Muscle of leg (tissue), 11 donors: ENCODE data around the gene RBM19. TPM values are rescaled to one million over a fixed set of nuclear protein-coding genes. Genes with fewer than 3 reads are reported as not detected.

Experiments
- DNase-seq: peaks from one replicate; pipeline ENCODE4 v3.0.0; 2013
- H3K27ac ChIP-seq: one replicate; pipeline ENCODE4 v1.5.1; 2013; ENCODE audit warnings: mild to moderate bottlenecking, low read length, control low read depth
- H3K27me3 ChIP-seq: one replicate; pipeline ENCODE4 v1.6.1; 2013; ENCODE audit warnings: low read length; ENCODE audit not compliant: control insufficient read depth, insufficient read depth
- H3K36me3 ChIP-seq: one replicate; pipeline ENCODE4 v1.6.1; 2013; ENCODE audit warnings: low read length; ENCODE audit not compliant: control insufficient read depth, insufficient read depth
- H3K4me1 ChIP-seq: one replicate; pipeline ENCODE4 v1.6.1; 2013; ENCODE audit warnings: low read length; ENCODE audit not compliant: control insufficient read depth, insufficient read depth
- H3K4me3 ChIP-seq: one replicate; pipeline ENCODE4 v1.5.1; 2013; ENCODE audit warnings: low read length, control low read depth
- H3K9me3 ChIP-seq: replicated peaks from 2 replicates; pipeline ENCODE4 v1.6.1; 2013; ENCODE audit warnings: low read depth, low read length; ENCODE audit not compliant: control insufficient read depth
- WGBS: methylation state at CpG from one replicate; pipeline ENCODE4 v1.1.5; 2013; ENCODE audit warnings: missing lambda C conversion rate; ENCODE audit not compliant: insufficient coverage; 5-methylcytosine and 5-hydroxymethylcytosine counted together
- polyA plus RNA-seq, 8 donors: library from polyadenylated mRNA; unstranded; fragments of 120-200 nt; gene quantifications; one replicate each; pipeline versions ENCODE4 v1.2.1 to v1.2.3, GENCODE V29; 2013; ENCODE audit warnings: inconsistent platforms in 1 of 8, low replicate concordance in 1 of 8; ENCODE audit not compliant: insufficient read length in 8 of 8, insufficient read depth in 1 of 8
- total RNA-seq: library from RNA; stranded (reverse); fragments of 120-200 nt; gene quantifications from one replicate; pipeline ENCODE4 v1.2.4, GENCODE V29; 2013

Gene RBM19
- total and polyA plus RNA-seq, 9 donors, result 12.7 to 20.9 (median 16.1) TPM

DNA sequence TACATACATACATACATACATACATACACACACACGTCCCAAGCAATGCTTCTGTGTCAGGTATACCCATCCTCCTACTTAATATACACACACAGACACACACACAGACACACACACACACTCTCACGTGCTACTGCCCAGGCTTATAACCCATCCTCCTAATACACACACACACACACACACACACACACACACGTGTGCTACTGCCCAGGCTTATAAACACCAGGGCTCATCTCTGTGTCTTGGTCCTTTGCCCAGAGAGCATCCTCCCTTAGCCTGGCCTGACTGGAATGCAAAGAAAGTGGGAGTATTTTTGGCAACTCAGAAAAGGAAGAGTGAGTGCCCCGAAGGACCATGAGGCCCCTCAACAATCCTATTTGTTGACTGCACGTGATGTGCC is 129.0 kb downstream of the RBM19 start:
- 54% methylated on average over 2 of the region's 5 CpGs for WGBS
- Histone ChIP-seq H3K36me3 (no peaks in the 10 kb centered on the region), H3K4me1 (no peaks in the 10 kb centered on the region), H3K4me3 (no peak overlapping the region), H3K27ac (no peak overlapping the region), H3K9me3 (no peaks in the 10 kb centered on the region), H3K27me3 (no peaks in the 10 kb centered on the region)
- DNase-seq, result peak; percentile 47

DNA sequence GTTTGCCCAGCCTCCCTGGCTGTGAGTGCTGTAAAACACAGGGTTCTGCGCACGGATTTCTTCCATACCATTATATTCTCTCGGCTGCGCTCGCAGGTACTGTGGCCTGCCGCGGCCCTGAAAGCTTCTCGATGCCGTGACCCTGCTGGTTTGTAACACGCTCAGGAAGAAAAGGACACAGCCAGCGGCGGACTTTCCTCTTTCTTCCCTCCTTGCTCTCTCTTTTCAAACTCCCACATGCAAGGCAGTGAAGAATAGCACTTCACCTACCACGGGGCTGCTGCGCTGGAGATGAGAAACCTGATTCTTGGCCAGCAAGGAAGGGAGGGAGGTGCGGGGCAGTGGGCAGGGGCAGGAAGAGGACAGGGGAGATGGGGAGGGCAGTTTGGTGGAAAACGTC is 130.2 kb downstream of the RBM19 start:
- Histone ChIP-seq H3K4me3 (no peak overlapping the region), H3K9me3 (no peaks in the 10 kb centered on the region), H3K36me3 (no peaks in the 10 kb centered on the region), H3K4me1 (peaks cover 10% of the 10 kb centered on the region), H3K27me3 (no peaks in the 10 kb centered on the region), H3K27ac (no peak overlapping the region)
- no peak for DNase-seq
- 78% methylated on average over 10 of the region's 16 CpGs for WGBS

DNA sequence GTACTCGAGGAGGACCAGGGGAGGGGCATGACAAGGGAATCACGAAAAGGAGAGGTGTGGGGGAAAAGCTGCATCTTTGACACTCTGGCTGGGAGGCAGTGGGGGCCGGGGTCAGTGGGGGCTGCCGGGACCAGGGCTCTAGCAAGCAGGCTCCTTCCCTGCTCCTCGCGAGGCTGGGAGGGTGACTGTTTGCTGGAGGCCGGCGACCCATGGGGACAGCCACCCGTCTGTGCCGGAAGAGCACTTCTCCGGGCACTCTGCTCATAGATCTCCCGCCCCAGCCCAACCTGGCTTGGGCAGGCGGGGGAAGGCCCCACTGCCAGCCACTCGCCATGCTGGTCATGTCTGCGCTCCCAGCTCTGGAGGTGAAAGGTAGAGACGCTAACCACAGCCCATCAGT is 130.7 kb downstream of the RBM19 start:
- Histone ChIP-seq H3K36me3 (no peaks in the 10 kb centered on the region), H3K4me3 (no peak overlapping the region), H3K27me3 (no peaks in the 10 kb centered on the region), H3K9me3 (no peaks in the 10 kb centered on the region), H3K27ac (no peak overlapping the region), H3K4me1 (peaks cover 12% of the 10 kb centered on the region)
- no peak for DNase-seq
- WGBS, result 88% methylated on average over 9 of the region's 16 CpGs

DNA sequence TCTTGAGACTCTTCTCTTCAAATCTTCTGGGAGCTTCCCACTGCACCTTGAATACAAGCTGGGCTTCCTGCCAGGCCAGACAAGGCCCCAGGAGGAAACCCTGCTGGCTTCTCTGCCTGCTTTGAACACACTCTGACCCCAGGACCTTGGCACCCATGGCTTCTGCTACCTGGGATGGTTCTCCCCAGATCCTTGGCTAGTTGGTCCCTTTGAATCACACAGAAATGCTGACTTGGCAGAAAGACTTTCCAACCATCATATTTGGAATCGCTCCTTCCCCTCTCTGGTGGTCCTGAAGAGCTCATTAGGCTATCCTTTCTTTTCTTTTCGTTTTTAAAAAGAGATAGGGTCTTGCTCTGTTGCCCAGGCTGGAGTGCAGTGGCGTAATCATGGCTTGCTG is 132.7 kb downstream of the RBM19 start:
- Histone ChIP-seq H3K27me3 (no peaks in the 10 kb centered on the region), H3K27ac (no peak overlapping the region), H3K36me3 (no peaks in the 10 kb centered on the region), H3K9me3 (no peaks in the 10 kb centered on the region), H3K4me1 (peaks cover 12% of the 10 kb centered on the region), H3K4me3 (no peak overlapping the region)
- WGBS, result 100% methylated on average over 3 of the region's 3 CpGs
- DNase-seq, result no peak

DNA sequence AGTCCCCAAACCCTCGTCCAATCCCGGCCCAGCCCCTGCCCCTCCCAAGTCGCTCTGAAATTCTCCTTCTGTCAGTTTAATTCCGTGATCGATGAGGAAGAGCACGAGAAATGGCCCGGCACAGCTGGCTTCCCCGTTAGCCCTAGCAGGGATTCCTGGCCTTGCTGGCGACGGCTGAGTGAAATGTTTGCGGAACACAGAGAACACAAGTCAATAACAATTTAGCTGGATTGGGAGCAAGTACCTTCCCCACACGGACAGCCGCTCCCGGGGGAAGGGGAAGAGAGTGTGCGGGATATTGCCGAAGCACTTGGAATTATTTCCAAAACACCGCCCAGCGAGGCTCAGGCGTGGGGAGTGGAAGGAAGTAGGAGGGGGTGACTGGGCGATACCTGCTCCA is 134.6 kb downstream of the RBM19 start:
- DNase-seq, result no peak
- H3K4me1 ChIP-seq, result peaks cover 12% of the 10 kb centered on the region
- H3K27ac ChIP-seq, result no peak overlapping the region
- 34% methylated on average over 12 of the region's 20 CpGs for WGBS
- no peak overlapping the region for H3K4me3 ChIP-seq
- H3K36me3 ChIP-seq, result no peaks in the 10 kb centered on the region
- no peaks in the 10 kb centered on the region for H3K9me3 ChIP-seq
- H3K27me3 ChIP-seq, result no peaks in the 10 kb centered on the region

DNA sequence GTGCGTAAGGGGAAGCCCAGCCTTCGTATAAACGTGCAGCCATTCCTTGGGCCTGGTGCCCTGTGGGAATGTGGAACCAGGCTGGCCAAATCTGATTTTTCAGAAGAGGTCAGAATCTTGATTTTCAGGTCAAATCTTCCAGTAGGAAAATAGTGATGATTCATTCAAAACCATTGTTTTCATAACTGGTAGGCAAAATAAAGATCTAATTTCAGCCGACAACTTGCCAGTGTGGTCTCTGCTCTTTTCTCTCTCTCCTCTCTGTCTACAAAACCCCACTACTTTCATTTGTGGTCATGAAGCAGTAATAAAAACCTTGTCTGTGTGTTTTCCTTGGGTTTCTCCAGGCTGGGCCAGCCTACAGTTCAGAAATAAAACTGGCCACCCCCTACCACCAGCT is 135.1 kb downstream of the RBM19 start:
- H3K27ac ChIP-seq, result no peak overlapping the region
- no peak for DNase-seq
- H3K4me1 ChIP-seq, result peaks cover 12% of the 10 kb centered on the region
- H3K9me3 ChIP-seq, result no peaks in the 10 kb centered on the region
- no peak overlapping the region for H3K4me3 ChIP-seq
- no peaks in the 10 kb centered on the region for H3K27me3 ChIP-seq
- H3K36me3 ChIP-seq, result no peaks in the 10 kb centered on the region
- WGBS, result 62% methylated on average over 3 of the region's 4 CpGs

DNA sequence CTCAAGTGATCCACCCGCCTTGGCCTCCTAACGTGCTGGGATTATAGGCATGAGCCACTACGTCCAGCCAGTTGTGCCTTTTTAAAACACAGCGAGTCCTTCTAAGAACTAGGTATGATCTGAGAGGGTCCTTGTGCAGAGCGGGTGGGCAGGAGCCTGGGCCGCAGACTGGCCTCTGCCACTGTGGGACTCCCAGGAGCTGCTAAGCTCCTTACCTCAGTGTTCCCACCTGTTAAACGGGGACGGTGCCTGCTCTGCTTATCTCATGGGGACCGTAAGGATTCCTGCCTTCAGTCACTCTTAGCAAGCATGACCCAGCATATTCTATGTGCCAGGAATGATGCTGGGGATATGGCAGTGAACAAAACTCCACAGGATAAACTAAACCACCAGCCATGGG is 136.9 kb downstream of the RBM19 start:
- whole genome bisulfite sequencing, result 81% methylated on average over 8 of the region's 9 CpGs
- no peaks in the 10 kb centered on the region for H3K27me3 ChIP-seq
- no peak for DNase-seq
- no peaks in the 10 kb centered on the region for H3K9me3 ChIP-seq
- H3K4me3 ChIP-seq, result no peak overlapping the region
- H3K27ac ChIP-seq, result no peak overlapping the region
- peaks cover 12% of the 10 kb centered on the region for H3K4me1 ChIP-seq
- H3K36me3 ChIP-seq, result no peaks in the 10 kb centered on the region

DNA sequence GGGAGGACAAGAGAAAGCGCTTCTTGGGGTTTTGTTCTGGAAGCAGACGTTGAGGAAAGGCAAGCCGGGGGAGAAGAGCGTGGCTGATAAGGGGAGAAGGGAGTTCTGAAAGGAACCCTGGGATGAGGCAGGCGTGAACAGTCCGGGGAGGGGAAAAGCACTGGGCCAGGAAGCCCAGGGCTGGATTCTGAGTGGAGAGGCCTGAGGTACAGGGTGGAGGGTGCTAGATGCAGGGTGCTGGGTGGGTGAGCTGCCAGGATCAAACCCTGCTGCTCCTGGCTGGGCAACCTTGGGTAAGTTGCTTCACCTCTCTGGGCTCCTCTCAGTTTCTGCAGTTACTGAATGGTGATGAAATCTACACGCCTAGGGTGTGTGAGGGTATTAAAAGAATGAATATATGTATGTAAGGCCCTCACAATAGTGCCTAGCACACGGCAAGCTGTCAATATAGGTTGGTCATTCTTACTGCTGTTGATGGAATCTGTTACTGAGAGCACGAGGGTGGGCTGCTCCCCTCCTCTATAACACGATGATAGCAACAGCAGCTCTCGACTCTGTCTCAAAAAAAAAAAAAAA is 138.5 kb downstream of the RBM19 start:
- WGBS, result 77% methylated on average over 7 of the region's 11 CpGs
- no peak overlapping the region for H3K4me3 ChIP-seq
- no peak overlapping the region for H3K27ac ChIP-seq
- H3K4me1 ChIP-seq, result peaks cover 24% of the 10 kb centered on the region
- no peaks in the 10 kb centered on the region for H3K27me3 ChIP-seq
- no peak for DNase-seq
- H3K9me3 ChIP-seq, result no peaks in the 10 kb centered on the region
- H3K36me3 ChIP-seq, result no peaks in the 10 kb centered on the region

DNA sequence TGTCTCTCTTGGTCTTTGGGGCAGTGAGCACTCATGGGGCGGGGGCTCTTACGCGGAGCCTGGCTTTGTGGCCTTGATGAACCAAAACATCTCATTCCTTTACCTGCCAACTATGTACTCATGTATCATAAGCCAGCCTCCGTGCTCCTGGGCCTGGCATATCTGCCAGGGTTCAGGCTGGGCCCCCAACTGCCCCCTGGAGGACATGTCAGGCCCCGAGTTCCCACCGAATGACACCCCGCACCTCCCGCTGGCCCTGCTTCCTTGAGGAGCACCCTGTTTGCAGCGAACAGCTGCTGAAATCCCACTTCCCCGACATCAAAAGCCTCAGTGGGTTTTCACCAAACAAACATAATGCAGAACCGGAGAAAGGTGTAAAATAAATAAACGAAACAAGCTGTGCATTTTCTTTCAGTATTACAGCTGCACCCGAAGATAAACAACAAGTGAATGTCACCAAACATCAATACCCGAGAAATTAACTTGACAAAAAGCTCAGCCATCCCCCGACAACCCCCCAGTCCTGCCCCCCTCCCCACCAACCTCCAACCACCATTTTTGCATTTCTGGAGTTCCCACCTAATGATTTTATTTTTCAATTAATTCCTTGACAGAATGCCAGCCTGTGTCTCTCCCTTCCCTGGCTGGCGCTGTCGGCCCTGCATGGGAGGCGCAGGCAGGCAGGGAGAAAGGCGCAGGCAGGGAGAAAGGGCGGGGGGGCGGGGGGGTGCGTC is 139.2 kb downstream of the RBM19 start:
- 73% methylated on average over 16 of the region's 22 CpGs for WGBS
- no peak for DNase-seq
- no peak overlapping the region for H3K27ac ChIP-seq
- H3K9me3 ChIP-seq, result no peaks in the 10 kb centered on the region
- H3K36me3 ChIP-seq, result peaks cover 2% of the 10 kb centered on the region
- H3K27me3 ChIP-seq, result no peaks in the 10 kb centered on the region
- H3K4me3 ChIP-seq, result no peak overlapping the region
- H3K4me1 ChIP-seq, result peaks cover 29% of the 10 kb centered on the region

DNA sequence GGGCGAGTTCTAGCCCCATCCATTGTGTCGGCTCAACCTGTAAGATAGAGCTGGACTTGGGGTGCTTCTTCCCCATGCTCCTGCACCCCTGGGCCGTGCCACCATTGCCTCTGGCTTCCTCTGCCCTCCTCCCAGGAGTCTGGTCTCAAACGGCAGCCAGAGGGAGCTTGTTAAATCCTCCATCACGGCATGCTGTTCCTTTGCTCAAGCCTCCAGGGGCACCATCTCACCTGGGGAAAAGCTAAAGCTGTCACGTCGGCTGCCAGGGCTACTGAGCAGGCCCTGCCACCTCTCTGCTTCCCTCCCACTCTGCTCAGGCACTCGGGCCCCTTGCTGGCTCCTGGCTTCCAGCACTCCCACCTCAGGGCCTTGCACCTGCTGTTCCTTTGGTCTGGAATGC is 140.4 kb downstream of the RBM19 start:
- 66% methylated on average over 7 of the region's 8 CpGs for WGBS
- no peak overlapping the region for H3K27ac ChIP-seq
- H3K4me1 ChIP-seq, result peaks cover 18% of the 10 kb centered on the region
- H3K36me3 ChIP-seq, result peaks cover 6% of the 10 kb centered on the region
- DNase-seq, result no peak
- no peaks in the 10 kb centered on the region for H3K9me3 ChIP-seq
- no peaks in the 10 kb centered on the region for H3K27me3 ChIP-seq
- no peak overlapping the region for H3K4me3 ChIP-seq
